ENCODE data around the gene IQGAP1.
A peak's percentile ranks its signal among the peaks of the same experiment; 100 is the strongest.
"Not testable (repeated sequence)": the region's sequence is repeated elsewhere in the genome, so short reads cannot be mapped to it uniquely, and the experiment has no call there.

Gene IQGAP1

GRCh38 chr15:90367576-90367975 lies 20.5 kb upstream of the IQGAP1 start:
- no peak for DNase-seq

GRCh38 chr15:90375071-90375470 lies 13.0 kb upstream of the IQGAP1 start:
- no peak for DNase-seq

- no peak for DNase-seq
These were observed 11.3 kb upstream of the IQGAP1 start for GRCh38 chr15:90376789-90377188.

- no peak for DNase-seq
These were observed 8.8 kb upstream of the IQGAP1 start for GRCh38 chr15:90379263-90379662.

GRCh38 chr15:90381515-90381914 lies 6.5 kb upstream of the IQGAP1 start:
- DNase-seq = no peak

- DNase-seq = no peak
These were observed 5.7 kb upstream of the IQGAP1 start for GRCh38 chr15:90382320-90382719.

- peak; percentile 12 for DNase-seq
These were observed 1.8 kb upstream of the IQGAP1 start for GRCh38 chr15:90386221-90386620.

GRCh38 chr15:90388462-90389380 lies 679 bp downstream of the IQGAP1 start:
- no peak for DNase-seq

- no peak for DNase-seq
These were observed 1.5 kb downstream of the IQGAP1 start for GRCh38 chr15:90389513-90389912.

GRCh38 chr15:90393040-90393439 lies 5.0 kb downstream of the IQGAP1 start:
- DNase-seq = no peak

- no peak for DNase-seq
These were observed 6.0 kb downstream of the IQGAP1 start for GRCh38 chr15:90394074-90394473.

GRCh38 chr15:90394748-90395442 lies 6.9 kb downstream of the IQGAP1 start:
- DNase-seq = no peak

GRCh38 chr15:90396321-90396720 lies 8.3 kb downstream of the IQGAP1 start:
- DNase-seq = no peak

- DNase-seq = no peak
These were observed 12.1 kb downstream of the IQGAP1 start for GRCh38 chr15:90400005-90400758.

GRCh38 chr15:90400759-90401314 lies 12.8 kb downstream of the IQGAP1 start:
- peak; percentile 68 for DNase-seq

- no peak for DNase-seq
These were observed 13.5 kb downstream of the IQGAP1 start for GRCh38 chr15:90401495-90401894.

GRCh38 chr15:90402223-90402622 lies 14.2 kb downstream of the IQGAP1 start:
- no peak for DNase-seq

GRCh38 chr15:90402767-90403166 lies 14.7 kb downstream of the IQGAP1 start:
- DNase-seq = no peak

- DNase-seq = no peak
These were observed 17.1 kb downstream of the IQGAP1 start for GRCh38 chr15:90405055-90405607.

- no peak for DNase-seq
These were observed 19.3 kb downstream of the IQGAP1 start for GRCh38 chr15:90407336-90407735.

- no peak for DNase-seq
These were observed 19.9 kb downstream of the IQGAP1 start for GRCh38 chr15:90407871-90408317.

- no peak for DNase-seq
These were observed 20.6 kb downstream of the IQGAP1 start for GRCh38 chr15:90408657-90409056.

- DNase-seq = not testable (repeated sequence)
These were observed 21.5 kb downstream of the IQGAP1 start for GRCh38 chr15:90409587-90409986.

Data from DMS79 (cell line).